GM23338 (cell line): ENCODE measurements around the gene H2BW2. TPM values are rescaled to one million over a fixed set of nuclear protein-coding genes. Genes with fewer than 3 reads are reported as not detected.
"Not testable (repeated sequence)": the region's sequence is repeated elsewhere in the genome, so short reads cannot be mapped to it uniquely, and the experiment has no call there.

Experiments
- ATAC-seq: fragments of 200-7000 bp; cut with Tn5 transposase; 3 replicates; pipeline ENCODE4 v1.9.1; 2020
- DNase-seq: peaks from one replicate; pipeline ENCODE4 v3.0.0-alpha.2; 2015; ENCODE audit warnings: low spot score
- H2AFZ ChIP-seq: fragments of 200-600 bp; sonication (generic); 2 replicates; pipeline ENCODE4 v1.8.0; 2016; ENCODE audit warnings: antibody characterized with exemption, mild to moderate bottlenecking, moderate library complexity
- H3F3A ChIP-seq: fragments of 200-600 bp; sonication (generic); replicated peaks from 2 replicates; pipeline ENCODE4 v1.8.0; 2017; ENCODE audit warnings: antibody characterized with exemption, mixed run types, low read depth
- H3K27ac ChIP-seq: fragments of 200-600 bp; sonication (generic); 2 replicates; pipeline ENCODE4 v1.6.1; 2016; ENCODE audit warnings: low read depth
- H3K27me3 ChIP-seq: fragments of 200-600 bp; sonication (generic); 2 replicates; pipeline ENCODE4 v1.8.0; 2016; ENCODE audit warnings: mild to moderate bottlenecking, mixed run types, moderate library complexity; ENCODE audit not compliant: insufficient read depth
- H3K36me3 ChIP-seq: fragments of 200-600 bp; sonication (generic); 2 replicates; pipeline ENCODE4 v1.8.0; 2016; ENCODE audit warnings: mild to moderate bottlenecking; ENCODE audit not compliant: insufficient read depth
- H3K4me1 ChIP-seq: fragments of 200-600 bp; sonication (generic); 2 replicates; pipeline ENCODE4 v1.8.0; 2016; ENCODE audit warnings: mild to moderate bottlenecking, moderate library complexity; ENCODE audit not compliant: insufficient read depth
- H3K4me2 ChIP-seq: fragments of 200-600 bp; sonication (generic); 2 replicates; pipeline ENCODE4 v1.7.1; 2017; ENCODE audit warnings: mixed run types
- H3K4me3 ChIP-seq: fragments of 200-600 bp; sonication (generic); 2 replicates; pipeline ENCODE4 v1.6.1; 2016; ENCODE audit warnings: mixed run types
- H3K79me2 ChIP-seq: fragments of 200-600 bp; sonication (generic); replicated peaks from 2 replicates; pipeline ENCODE4 v1.8.0; 2017; ENCODE audit warnings: mild to moderate bottlenecking; ENCODE audit not compliant: insufficient read depth
- H3K9me2 ChIP-seq: fragments of 200-600 bp; sonication (generic); 2 replicates; pipeline ENCODE4 v1.8.0; 2017; ENCODE audit not compliant: insufficient read depth
- H4K20me1 ChIP-seq: fragments of 200-600 bp; sonication (generic); replicated peaks from 2 replicates; pipeline ENCODE4 v1.8.0; 2017; ENCODE audit warnings: mild to moderate bottlenecking; ENCODE audit not compliant: insufficient read depth
- H3K27ac Mint-ChIP-seq: 2 replicates; pipeline ENCODE4 v1.8.0; 2020; ENCODE audit warnings: inconsistent platforms, mild to moderate bottlenecking, moderate library complexity, mixed read lengths
- H3K27me3 Mint-ChIP-seq: 3 replicates; pipeline ENCODE4 v1.8.0; 2022; ENCODE audit warnings: low read depth, mild to moderate bottlenecking, moderate library complexity, mixed read lengths, inconsistent platforms; ENCODE audit not compliant: insufficient read depth, poor library complexity
- H3K36me3 Mint-ChIP-seq: 3 replicates; pipeline ENCODE4 v1.8.0; 2021; ENCODE audit warnings: low read depth, mild to moderate bottlenecking, inconsistent platforms, moderate library complexity, mixed read lengths
- H3K4me1 Mint-ChIP-seq: 3 replicates; pipeline ENCODE4 v1.8.0; 2020; ENCODE audit warnings: mild to moderate bottlenecking, inconsistent platforms, mixed read lengths
- H3K4me3 Mint-ChIP-seq: 3 replicates; pipeline ENCODE4 v1.8.0; 2021; ENCODE audit warnings: moderate library complexity, mild to moderate bottlenecking, inconsistent platforms, mixed read lengths
- H3K9me3 Mint-ChIP-seq: 3 replicates; pipeline ENCODE4 v1.8.0; 2020; ENCODE audit warnings: moderate library complexity, mild to moderate bottlenecking, inconsistent platforms, mixed read lengths
- CREB1 ChIP-seq: fragments of 250-450 bp; sonication (Bioruptor Pico); IDR thresholded peaks from 2 replicates; pipeline ENCODE4 v1.5.0; 2020; ENCODE audit warnings: low read depth, mild to moderate bottlenecking, moderate library complexity
- ETS1 ChIP-seq: IDR thresholded peaks from 2 replicates; pipeline ENCODE4 v1.6.1; 2016; ENCODE audit warnings: antibody characterized with exemption
- EZH2 ChIP-seq: fragments of 200-600 bp; sonication (generic); IDR thresholded peaks from one replicate; pipeline ENCODE4 v1.8.0; 2017; ENCODE audit warnings: antibody characterized with exemption, mild to moderate bottlenecking, low read depth; ENCODE audit not compliant: unreplicated experiment
- EZH2phosphoT487 ChIP-seq: fragments of 200-600 bp; sonication (generic); IDR thresholded peaks from one replicate; pipeline ENCODE4 v1.8.1; 2018; ENCODE audit warnings: antibody characterized with exemption; ENCODE audit not compliant: unreplicated experiment
- NANOG ChIP-seq: IDR thresholded peaks from 2 replicates; pipeline ENCODE4 v1.6.1; 2016; ENCODE audit warnings: antibody characterized with exemption, borderline replicate concordance
- POLR2AphosphoS5 ChIP-seq: IDR thresholded peaks from 2 replicates; pipeline ENCODE4 v1.6.1; 2016; ENCODE audit warnings: antibody characterized with exemption, low read depth
- STAT1 ChIP-seq: IDR thresholded peaks from one replicate; pipeline ENCODE4 v1.6.1; 2016; ENCODE audit warnings: antibody characterized with exemption; ENCODE audit not compliant: unreplicated experiment
- ZNF114 ChIP-seq: fragments of 250-450 bp; sonication (Bioruptor Pico); IDR thresholded peaks from 2 replicates; pipeline ENCODE4 v1.5.0; 2020; ENCODE audit warnings: mild to moderate bottlenecking, moderate library complexity
- ZNF331 ChIP-seq: fragments of 250-450 bp; sonication (Bioruptor Pico); IDR thresholded peaks from 2 replicates; pipeline ENCODE4 v1.5.0; 2020; ENCODE audit warnings: low read depth, mild to moderate bottlenecking, moderate library complexity
- ZNF462 ChIP-seq: fragments of 250-450 bp; sonication (Bioruptor Pico); IDR thresholded peaks from 2 replicates; pipeline ENCODE4 v1.5.0; 2020; ENCODE audit warnings: mild to moderate bottlenecking, moderate library complexity
- polyA plus RNA-seq: library from polyadenylated mRNA; unstranded; fragments of >200 nt; fragmentation: Nextera tagmentation; extraction: Ambion mirVana; gene quantifications from 2 replicates; pipeline ENCODE4 v1.2.1, GENCODE V29; 2016
- total RNA-seq: library from RNA; depleted of rRNA; stranded (reverse); fragments of >200 nt; shearing (Covaris generic); gene quantifications from 2 replicates; pipeline ENCODE4 v1.2.3, GENCODE V29; 2014

H2BW2 gene
- total and polyA plus RNA-seq, 2 experiments from 2014 or later, result 0.16 TPM; not detected in 1

DNA sequence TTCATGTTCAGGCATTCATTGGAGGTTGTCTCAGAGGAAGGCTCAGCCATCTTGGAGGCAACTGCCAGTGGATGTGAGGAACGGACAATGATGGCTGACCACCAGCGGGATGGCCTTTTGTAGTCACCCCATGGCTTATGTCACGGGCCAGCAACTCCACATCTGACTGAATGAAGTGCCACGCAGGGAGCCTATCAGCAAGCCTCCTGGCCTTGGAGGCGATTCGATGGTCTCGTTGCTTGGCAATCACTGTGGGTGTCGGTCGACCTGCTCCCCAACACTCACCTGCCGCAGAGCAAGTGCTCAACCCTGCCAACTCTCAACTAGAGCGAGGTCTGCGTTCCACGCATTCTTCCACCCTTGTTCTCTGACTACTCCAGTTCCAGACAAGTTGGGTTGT lies 7.4 kb downstream of the H2BW2 start (continued):
- TF ChIP-seq ZNF462 (CRISPR knock-in tag), result no peak
- no peak for TF ChIP-seq ZNF331
- no peak for TF ChIP-seq CREB1 (CRISPR knock-in tag)
- no peak for TF ChIP-seq EZH2
- TF ChIP-seq ETS1, result no peak
- no peak for TF ChIP-seq ZNF114 (CRISPR knock-in tag)
- TF ChIP-seq NANOG, result no peak
- TF ChIP-seq STAT1, result no peak
- TF ChIP-seq EZH2phosphoT487, result no peak
- no peak for TF ChIP-seq POLR2AphosphoS5

- H3K4me3 Mint-ChIP-seq, H3K4me1 Mint-ChIP-seq, H3K4me1 ChIP-seq, H3K4me3 ChIP-seq, H3K9me2 ChIP-seq, H3K27ac ChIP-seq, H3K36me3 Mint-ChIP-seq, H2AFZ ChIP-seq, H3K27me3 Mint-ChIP-seq, DNase-seq, H3K79me2 ChIP-seq, H4K20me1 ChIP-seq, H3K4me2 ChIP-seq, H3K9me3 Mint-ChIP-seq, H3K27ac Mint-ChIP-seq, H3K36me3 ChIP-seq, H3F3A ChIP-seq, H3K27me3 ChIP-seq: not testable (repeated sequence)
- ATAC-seq, result peak; percentile 59
Observed at GRCh38 chrX:104054956-104055355, 15.2 kb downstream of the H2BW2 start.

DNA sequence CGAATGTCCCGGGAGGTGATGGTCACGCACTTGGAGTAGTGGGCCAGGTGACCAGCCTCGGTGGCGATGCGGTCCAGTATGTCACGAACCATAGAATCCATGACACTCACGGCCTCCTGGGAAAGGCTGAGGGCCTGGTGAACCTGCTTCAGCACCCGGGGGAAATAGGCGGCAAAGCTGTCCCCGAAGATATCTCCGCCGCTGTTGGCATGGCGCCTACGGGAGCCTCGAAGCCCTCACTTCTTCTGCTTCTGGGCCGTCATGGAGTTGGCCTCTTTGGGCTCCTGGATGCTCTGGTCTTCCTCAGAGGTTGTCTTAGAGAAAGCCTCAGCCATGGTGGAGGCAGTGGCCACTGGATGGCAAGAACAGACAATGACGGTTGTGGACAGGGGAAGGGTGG lies 22.9 kb downstream of the H2BW2 start:
- H3K4me3 ChIP-seq, H3K4me1 Mint-ChIP-seq, H3K9me2 ChIP-seq, H3K4me1 ChIP-seq, H2AFZ ChIP-seq, ATAC-seq, H3K27me3 Mint-ChIP-seq, H3F3A ChIP-seq, H3K36me3 Mint-ChIP-seq, DNase-seq, H4K20me1 ChIP-seq, H3K4me3 Mint-ChIP-seq, H3K27ac ChIP-seq, H3K4me2 ChIP-seq, H3K36me3 ChIP-seq, H3K27me3 ChIP-seq, H3K79me2 ChIP-seq, H3K9me3 Mint-ChIP-seq, H3K27ac Mint-ChIP-seq: not testable (repeated sequence)

GRCh38 chrX:104075778-104076445 lies 36.2 kb downstream of the H2BW2 start, which contains the start of gene TMSB15C:
Gene TMSB15C (minus strand): TSS chrX:104076236.
- DNase-seq, H3K79me2 ChIP-seq, H3K4me1 ChIP-seq, H3F3A ChIP-seq, H3K27ac ChIP-seq, H3K36me3 ChIP-seq, H3K4me1 Mint-ChIP-seq, H3K4me3 ChIP-seq, H3K4me2 ChIP-seq, H3K27ac Mint-ChIP-seq, H2AFZ ChIP-seq, H3K4me3 Mint-ChIP-seq, H3K9me2 ChIP-seq, H4K20me1 ChIP-seq, H3K9me3 Mint-ChIP-seq, H3K27me3 ChIP-seq, H3K36me3 Mint-ChIP-seq, H3K27me3 Mint-ChIP-seq: not testable (repeated sequence)
- ATAC-seq, result peak; percentile 99
